T-helper 1 cell (primary cell): ENCODE results near the gene NDUFAF8.
A peak's percentile ranks its signal among the peaks of the same experiment; 100 is the strongest.

ENCODE experiments used
- DNase-seq, 5 donors: peaks; one replicate each; pipeline ENCODE4 v3.0.0-alpha.2; 2012 to 2020

The NDUFAF8 gene

DNA sequence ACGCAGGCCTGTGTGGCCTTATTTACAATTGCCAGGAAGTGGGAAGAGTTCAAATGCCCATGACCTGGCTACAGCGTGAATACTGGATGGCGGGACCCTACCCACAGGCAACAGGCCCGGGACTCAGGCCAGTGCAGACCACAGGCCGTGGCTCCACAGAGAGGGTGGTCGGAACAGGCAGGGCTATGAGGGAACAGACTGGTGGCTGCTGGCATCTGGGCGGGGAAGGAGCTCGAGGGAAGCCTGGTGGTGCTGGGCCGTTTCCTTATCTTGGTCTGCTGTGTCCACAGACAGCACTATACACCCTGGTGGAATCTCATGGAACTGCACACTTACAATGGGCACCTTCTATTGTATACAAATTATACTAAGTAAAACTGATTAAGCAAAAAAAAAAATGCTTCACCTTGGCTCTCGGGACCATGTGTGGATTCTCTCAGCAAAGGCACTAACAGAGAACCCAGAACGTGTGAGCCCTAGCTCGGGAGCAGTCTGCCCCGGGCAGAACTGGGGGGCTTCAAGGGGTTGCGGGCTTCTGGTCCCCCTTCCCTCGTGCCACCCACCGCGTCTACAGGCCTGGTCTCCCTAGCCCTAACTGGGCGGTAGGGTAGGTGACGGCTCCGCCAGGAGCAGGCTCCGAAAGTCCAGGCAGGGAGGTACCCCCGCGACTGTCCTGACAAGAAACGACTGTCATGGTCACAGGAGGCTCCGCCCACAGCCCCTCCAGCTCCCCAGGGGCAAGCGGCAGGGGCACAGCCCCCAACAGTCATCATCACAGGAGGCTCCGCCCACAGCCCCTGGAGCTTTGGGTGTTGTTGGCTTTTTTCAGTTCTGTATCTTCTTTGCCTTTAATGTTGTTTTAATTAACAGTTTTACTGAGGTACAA, 38.2 kb upstream of the NDUFAF8 start:
- peak in 1 of 5 donors; percentile 18 for DNase-seq

DNA sequence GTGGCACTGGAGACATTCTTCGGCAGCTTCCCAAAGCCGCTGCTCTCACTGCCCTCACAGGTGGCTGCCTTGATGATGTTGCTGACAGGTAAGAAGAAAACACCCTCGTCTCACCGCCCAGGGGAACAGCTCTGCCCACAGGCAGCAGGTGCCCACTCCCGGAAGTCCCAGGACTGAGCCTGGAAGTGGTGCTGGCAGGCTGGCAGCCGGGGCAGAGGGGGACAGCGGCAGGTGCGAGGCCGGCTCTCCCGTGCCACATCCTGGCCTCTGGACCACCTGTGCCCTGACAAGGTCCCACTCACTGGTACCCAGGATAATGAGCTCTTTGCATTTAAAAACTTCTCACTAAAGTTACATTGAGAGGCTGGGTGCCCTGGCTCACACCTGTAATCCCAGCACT, 36.8 kb upstream of the NDUFAF8 start:
- no peak for DNase-seq

DNA sequence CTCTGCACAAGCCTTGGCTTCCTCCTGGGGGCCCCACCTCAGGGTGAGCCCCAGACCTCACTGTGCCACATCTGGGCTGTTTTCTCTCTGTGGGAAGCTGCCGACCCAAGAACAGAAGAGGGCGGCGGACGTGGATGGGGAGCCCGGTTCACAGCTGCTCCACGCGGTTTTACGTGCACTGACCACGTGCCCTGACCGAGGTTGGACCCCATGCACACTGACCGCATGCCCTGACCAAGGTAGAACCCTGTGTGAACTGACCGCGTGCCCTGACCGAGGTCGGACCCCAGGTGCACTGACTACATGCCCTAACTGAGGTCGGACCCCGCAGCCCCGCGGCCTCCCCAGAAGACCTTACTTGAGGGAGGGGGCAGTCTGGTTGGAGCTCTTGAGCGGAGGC, 36.0 kb upstream of the NDUFAF8 start:
- DNase-seq = no peak

DNA sequence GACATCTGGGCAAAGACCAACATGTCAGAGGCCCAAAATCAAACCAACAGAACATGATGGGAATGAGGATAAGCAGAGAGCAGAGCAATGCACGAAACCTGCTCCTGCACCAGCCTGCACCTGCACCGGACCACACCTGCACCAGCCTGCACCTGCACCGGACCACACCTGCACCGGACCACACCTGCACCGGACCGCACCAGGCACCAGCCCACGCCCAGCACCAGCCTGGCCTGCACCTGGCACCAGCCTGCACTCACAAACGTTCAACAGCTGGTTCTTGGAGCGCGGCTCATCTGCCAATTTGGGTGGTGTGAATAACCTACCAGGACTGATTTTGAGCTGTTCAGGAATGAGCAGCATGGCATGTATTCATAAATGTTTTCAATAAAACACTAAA, 34.5 kb upstream of the NDUFAF8 start:
- DNase-seq = no peak

DNA sequence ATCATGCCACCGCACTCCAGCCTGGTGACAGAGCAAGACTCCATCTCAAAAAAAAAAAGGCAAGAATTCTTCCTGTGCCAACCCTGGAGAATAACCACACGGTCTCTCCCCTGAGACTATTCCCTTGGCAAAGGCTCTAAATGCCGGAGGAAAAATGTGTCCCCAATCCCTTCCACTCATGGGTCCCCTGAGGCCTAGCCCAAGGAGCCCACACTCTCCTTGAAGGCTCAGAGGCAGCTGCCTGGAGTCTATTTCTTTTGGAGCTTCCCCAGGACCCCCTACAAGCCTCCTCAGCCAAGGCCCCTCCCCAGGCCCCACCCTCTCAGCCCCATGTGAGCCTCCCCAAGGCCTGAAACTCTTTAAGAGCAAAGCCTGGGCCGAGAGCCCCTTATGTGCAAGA, 33.0 kb upstream of the NDUFAF8 start:
- no peak for DNase-seq

DNA sequence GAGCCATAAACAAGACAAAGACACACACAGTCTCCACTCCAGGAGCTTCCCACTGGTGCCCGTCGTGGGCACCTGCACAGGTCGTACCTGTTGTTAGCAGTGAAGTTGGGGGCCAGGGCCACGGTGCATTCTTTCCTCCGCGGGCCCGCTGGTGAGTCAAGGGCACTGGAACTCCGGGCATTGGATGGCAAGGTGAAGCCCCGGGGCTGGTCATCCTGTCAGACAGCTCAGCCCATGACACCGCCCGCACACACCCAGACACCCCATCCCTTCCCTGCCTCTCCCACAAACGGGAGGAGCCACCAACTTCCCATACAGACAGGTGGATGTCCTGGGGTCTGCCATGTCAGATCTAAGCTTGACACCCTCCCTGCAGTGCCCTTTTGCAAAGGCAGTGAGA, 32.5 kb upstream of the NDUFAF8 start:
- DNase-seq = no peak

DNA sequence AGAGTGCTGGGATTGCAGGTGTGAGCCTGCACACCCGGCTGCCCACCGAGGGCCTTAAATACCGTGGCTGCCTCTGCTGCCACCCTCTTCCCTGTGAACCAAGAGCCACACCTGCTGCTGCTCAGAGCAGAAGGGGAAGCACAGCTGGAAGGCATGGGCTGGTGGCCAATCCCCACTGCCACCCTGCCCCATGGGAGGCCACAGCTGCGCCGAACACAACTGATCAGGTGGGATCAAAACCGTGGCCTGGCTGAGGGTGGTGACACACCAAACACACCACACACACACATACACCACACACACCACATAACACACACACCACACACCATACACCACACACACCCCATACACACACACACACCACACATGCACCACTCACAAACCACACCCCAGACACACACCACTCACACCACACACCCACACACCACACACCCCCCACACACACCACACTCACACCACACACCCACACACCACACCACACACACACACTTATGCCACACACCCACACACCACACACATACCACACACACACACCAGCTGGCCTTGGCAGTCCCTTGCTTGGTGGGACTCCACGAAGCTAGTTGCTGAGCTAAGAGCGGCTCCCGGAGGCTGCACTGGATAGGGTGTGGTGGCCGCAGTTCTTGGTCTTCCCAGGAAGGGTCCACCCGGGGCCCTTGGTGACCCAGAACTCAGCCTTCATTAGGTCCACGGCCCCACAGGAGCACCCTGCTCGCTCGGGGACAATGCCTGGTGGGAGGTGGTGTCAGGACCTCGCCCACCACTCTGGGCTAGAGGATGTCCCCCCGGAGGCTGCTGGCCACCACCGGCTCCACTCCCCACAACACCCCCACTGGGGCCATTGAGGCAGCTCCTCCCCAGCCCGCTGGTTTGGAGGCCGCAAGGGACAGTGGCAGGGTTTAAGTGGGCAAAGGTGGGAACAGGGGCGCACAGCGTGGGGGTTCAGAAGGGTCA, 31.2 kb upstream of the NDUFAF8 start:
- no peak for DNase-seq

DNA sequence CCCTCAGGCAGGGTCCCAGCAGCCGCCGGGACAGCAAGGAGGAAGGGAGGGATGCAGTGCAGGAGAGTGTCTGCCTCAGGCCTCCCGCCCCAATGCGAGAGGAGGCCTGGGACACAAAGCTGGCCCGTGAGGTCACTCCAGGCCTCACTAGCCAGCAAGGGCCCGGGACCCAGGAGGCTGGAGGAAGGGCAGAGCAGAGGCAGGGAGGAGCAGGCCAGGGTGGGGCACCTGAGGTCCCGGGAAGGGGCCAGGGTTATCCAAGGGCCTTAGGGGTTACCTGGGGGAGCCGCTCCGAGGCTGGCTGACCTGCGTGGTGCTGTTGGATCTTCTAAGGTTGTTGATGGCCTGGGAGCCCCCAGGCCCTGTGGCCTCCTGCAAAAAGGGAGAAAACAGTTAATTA, 30.5 kb upstream of the NDUFAF8 start:
- DNase-seq = no peak

DNA sequence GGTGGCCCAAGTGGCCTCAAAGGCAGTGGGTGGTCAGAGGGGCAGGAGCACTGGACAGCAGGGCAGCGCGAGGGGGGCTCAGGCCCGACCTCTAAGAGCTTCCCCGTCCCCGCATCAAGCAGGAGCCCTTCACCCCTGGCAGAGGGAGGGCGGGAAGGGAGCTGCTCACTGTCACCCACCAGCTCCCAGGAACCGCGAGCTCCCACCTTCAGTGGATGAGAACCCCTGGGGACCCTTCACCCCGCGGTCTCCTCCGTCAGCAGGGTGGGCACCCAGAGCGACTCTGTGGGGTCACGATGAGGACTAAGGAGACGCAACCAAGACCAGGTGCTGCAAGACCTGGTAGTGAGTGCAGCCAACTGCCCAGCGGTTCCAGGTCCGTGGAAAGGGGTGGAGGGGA, 30.0 kb upstream of the NDUFAF8 start:
- DNase-seq = no peak

DNA sequence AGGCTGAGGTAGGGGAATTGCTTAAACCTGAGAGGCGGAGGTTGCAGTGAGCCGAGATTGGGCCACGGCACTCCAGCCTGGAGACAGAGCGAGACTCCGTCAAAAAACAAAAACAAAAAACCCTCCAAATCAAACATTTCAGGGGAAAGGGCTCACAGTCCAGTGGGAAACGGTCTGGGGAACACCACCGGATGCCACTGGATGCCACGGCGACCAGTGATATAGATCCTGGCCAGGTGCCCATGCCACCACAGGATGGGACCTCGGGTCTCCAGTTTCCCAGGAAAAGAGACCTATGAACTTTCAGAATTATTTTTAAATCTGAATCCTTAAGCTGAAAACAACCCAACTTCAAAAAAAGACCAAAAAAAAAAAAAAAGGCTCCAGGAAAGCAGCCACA, 28.7 kb upstream of the NDUFAF8 start:
- no peak for DNase-seq

DNA sequence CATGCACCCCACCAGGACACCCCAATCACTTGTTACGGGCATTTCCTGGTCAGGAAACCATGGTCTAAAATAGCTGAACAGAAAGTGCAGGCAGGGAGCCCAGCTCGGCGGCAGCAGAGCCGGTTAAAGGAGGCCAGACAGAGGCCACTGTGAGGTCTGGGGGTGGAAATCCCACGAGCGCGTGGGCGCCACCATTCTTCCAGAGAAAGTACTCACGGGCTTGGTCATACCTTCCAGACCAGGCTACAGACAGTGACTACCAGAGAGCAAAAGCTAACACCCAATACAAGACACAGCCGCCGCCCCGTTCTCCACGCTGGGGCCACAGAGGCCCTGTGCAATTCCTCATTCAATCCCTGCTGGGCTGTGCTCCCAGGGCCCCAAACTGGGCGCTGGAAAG, 28.2 kb upstream of the NDUFAF8 start:
- DNase-seq = no peak

DNA sequence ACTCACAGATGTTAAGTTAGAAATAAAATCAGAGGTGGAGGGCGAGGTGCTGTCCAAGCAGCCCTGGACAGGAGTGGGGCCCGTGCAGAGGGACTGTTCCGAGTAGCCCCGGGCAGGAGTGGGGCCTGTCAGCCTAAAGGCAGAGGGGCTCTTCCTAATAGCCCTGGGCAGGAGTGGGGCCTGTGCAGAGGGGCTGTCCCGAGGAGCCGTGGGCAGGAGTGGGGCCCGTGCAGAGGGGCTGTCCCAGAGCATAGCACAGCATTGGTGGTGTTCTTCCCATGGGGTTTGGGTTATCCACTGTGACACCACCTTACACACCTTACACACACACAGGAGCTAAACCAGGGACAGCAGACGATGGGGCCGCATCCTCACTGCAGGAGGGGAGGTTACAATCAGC, 26.8 kb upstream of the NDUFAF8 start:
- no peak for DNase-seq

DNA sequence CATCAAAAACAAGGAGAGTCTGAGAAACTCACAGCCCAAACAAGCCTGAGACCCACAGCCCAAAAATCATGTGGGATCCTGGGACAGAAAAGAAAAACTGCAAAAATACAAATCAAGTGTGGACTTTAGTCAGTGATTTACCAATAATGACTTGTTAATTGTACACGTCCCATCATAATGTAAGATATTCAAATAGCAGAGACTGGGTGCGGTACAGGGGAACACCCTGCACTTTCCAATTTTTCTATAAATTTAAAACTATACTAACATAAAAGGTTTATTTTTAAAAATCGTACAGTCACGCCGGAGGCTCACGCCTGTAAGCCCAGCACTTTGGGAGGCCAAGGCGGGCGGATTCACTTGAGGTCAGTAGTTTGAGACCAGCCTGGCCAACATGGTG, 25.1 kb upstream of the NDUFAF8 start:
- no peak for DNase-seq

DNA sequence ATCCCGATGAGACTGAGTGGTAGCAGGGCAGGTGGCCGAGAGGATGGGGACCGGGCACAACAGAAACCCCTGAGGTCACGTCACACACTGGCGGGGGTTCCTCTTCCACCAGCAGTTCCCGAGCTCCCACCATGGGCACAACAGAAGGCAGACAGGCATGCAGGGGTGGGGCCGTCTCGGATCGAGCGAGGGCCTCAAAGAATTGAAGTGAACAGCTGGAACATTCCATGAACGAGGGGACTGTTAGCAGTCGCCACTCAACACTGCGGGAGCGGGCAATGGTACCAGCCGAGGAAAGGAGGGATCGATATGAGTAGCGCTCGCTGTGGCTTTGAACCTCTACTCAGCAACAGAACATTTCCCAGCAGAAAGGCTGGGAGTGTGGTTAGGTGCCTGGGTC, 21.6 kb upstream of the NDUFAF8 start:
- no peak for DNase-seq

DNA sequence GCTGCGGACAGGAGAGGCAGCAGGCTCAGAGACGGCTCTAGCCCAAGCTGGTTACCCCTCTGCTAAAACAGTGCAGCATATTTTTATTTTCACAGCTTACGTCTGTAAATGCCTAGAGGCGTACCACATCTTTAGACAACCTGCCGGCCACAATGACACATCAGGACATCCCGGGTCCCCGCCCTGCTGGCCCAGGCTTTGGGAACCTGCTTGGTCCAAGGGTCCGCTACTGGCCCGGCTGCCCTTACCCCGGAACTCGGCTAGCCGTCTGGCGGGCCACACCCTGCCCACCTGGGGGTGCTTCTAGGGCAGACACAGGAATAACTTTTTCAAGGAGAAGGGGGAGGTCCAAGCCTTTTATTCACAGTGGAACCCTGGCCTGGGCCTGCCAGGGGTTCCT, 20.7 kb upstream of the NDUFAF8 start:
- DNase-seq = no peak

DNA sequence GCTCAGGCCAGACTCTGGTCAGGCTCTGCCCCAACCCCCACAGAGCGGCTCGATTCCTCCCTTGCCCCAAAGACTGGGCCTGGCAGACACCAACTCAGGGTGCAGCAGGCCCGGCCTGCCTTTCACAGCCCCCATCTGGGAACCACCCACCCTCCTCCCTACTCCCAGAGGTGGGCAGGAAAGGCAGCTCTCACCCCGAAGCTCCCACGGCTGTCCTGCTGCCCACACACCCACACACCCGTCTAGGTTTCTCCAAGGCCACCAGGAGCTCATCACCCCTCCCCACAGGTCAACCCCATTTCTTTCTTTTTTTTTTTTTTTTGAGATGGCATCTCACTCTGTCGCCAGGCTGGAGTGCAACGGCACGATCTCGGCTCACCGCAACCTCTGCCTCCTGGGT, 20.1 kb upstream of the NDUFAF8 start:
- DNase-seq = no peak

DNA sequence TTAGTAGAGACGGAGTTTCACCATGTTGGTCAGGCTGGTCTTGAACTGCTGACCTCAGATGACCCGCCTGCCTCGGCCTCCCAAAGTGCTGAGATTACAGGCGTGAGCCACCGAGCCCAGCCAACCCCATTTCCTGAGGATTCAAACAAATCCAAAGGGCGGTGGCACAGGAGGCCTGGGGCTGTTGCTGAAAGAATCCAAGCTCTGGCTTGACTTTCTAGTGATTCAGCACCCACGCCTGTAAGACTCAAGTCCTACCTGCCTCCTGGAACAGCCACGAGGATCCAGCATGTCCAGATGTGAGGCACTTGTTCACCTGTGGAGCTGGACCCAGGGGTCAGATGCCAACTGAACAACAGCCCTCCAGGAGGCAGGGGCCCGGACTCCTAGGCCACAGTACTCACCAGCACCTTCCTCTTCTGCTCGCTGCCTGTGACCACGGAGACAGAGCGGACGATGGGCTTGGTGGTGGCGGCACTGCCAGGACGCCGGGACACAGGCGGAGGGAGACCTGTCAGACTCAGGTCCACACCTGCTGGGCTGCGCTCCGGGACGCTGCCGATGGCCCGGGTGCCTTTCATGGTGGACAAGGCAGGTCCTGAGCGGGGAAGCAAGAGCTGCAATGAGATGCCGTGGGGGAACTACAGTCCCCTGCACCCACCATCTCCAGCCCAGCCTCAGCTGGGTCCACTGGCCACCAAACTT, 19.5 kb upstream of the NDUFAF8 start:
- no peak for DNase-seq

DNA sequence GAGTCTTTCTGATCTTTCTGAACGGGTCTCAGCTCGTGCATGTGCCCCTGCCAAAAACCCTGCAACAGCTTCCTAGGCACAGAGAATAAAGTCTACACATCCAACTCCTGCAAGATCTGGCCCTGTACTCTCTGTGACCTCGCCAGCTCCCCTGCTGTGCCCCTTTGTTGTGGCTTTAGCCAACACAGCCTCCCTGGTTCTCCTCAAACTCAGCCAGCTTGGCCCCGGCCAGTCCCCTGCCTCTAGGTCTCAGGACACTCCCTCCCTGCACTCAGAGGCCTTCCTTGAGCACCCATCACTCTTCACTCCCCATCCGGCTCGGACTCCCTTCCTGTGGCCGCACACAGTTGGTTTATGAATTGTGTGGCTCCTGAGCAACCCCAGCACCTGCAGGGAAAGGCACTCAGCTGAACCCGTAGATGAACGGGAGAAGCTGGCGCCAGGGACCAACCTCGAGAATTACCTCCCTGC, 17.7 kb upstream of the NDUFAF8 start:
- no peak for DNase-seq

DNA sequence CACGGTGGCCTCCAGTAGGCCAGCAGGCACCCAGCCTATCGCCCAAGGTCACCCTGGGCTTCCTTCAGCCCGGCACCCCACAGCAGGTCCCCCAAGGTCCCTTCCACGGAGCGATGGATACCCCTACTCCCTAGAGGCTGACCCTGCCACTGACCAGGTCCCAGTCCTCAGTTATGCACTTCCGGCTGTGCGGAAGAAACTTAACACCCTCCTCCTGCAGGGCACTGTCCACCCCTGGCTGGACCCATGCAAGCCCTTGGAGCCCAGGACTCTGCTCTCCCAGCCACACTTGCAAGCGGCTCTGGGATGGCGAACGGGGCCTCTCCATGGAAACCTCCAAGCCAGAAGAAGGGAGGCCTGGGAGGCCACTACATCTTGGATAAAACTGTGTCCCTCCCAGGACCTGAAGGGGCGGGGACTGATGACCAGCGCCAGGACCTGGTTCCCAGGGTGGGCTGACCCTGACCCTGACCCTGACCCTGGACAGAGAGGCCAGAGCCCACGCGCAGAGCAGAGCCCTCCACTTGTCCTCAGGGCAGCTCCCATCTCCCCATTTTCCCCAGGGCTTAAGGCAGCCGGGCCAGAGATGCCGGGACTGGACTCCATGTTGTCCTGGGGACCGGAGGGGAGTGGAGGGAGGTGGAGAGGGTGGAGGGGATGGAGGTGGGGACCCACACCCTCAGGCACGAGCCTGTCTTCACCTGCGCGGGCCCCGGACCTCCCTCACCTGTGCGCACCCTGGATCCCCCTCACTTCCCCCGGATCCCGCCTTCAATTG, 17.1 kb upstream of the NDUFAF8 start:
- no peak for DNase-seq

DNA sequence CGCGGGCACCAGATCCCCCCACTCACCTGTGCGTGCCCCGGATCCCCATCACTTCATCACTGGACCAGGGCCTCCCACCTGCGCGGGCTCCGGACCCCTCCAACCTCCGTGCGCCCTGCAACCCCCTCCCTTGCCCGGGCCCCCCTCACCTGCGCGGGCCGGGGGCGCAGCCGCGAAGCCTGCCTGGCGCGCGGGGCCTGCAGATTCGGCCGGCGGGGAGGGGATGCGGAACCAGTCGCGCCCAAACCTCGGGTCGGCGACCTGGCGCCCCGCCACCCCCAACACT, 16.6 kb upstream of the NDUFAF8 start:
- no peak for DNase-seq

DNA sequence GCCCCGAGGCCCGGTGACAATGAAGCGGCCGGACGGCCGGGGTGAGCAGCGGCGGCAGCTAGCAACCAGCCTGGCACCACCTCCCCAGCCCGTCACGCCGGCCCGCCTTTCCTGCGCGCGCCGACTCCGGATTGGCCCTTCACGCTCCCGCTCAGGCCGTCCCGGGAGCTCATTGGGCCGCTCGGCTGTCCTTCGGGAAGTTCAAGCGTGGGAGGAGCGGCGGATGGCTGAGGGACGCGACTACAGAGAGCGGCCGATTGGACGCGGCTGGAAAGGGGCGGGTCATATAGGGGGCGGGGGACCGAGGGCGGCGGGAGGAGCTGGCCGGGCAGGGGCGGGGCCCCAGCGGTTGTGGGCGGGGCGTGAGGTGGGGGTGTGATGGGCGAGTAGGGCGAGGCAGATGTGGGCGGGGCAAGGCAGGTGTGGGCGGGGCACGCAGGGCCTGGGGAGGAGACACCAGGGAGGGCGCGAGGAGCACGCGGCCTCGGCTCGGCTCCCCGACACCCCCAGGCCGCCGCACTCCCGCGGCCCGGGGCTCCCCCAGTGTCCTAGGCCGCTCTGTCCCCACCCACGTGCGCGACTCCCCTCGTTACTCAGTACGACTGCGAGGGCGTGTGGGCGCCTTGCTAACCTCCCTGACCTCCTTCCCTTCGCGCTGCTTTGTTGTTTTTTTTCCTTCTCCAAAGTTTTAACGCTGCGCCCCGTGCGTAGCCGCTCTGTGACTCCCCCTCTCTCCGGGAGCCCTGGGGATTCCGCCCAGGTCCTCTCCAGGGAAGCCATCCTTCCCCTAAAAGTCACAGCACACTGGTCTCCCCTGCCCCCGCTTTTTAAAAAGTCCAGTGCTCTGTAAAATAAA, 16.0 kb upstream of the NDUFAF8 start, which contains the start of gene CEP131:
TSS of gene CEP131 (minus strand) at position 60 of the 856 bp plus-strand sequence. CDS start 2,909 bp downstream, outside the sequence.
- peak; percentile 98 to 100 (median 99) for DNase-seq
